GM19468 (cell line): Measurements from ENCODE around the gene DAPK3.
"Not testable (repeated sequence)": the region's sequence is repeated elsewhere in the genome, so short reads cannot be mapped to it uniquely, and the experiment has no call there.

Experiments used
- ATAC-seq: cut with Tn5 transposase; IDR thresholded peaks from one replicate; pipeline ENCODE4 v1.9.1; 2021; ENCODE audit warnings: mild to moderate bottlenecking, moderate library complexity, moderate number of reproducible peaks; ENCODE audit not compliant: unreplicated experiment; ENCODE audit errors: extremely low read depth

Gene DAPK3

DNA sequence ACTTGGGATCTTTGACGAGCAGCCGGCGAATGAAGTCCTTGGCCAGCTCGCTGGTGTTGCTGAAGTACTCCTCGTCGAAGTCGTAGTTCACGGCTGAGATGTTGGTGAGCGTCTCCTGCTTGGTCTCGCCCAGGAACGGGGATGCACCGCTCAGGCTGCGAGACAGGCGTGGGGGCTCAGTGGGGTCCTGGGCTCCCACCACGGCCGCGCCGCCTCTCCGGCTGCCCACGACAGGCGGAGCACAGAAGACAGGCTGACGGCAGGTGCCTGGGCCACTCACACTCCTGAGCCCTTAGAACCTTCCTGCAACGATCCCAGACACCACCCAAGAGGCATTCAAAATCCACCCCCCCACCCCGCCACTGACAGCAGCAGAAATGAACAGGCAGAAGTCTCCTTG lies 9.9 kb downstream of the DAPK3 start:
- no peak for ATAC-seq

DNA sequence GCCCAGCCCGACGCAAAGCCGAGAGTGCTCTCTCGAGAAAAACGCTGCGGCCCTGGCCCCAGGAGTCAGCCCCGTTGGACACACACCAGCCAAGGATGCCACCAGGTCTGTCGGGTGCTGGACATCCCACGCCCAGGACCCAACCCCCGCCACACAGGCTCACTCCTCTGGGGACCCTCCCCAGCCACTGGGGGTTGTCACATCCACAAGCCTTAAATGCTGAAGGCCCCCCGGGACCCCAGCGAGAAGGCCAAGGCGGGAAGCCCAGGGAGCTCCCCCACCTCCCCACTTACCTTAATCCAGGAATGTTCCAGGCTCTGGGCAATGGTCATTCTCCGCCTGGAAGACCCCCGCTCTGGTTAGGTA lies 11.2 kb downstream of the DAPK3 start:
- ATAC-seq = no peak

GRCh38 chr19:3958836-3959765 lies 11.8 kb downstream of the DAPK3 start:
- no peak for ATAC-seq

GRCh38 chr19:3955688-3956087 lies 15.2 kb downstream of the DAPK3 start:
- ATAC-seq = no peak

- not testable (repeated sequence) for ATAC-seq
These were observed 15.6 kb downstream of the DAPK3 start for GRCh38 chr19:3955276-3955675.

GRCh38 chr19:3954107-3954506 lies 16.8 kb downstream of the DAPK3 start:
- no peak for ATAC-seq

GRCh38 chr19:3952755-3953276 lies 18.1 kb downstream of the DAPK3 start:
- ATAC-seq = not testable (repeated sequence)

GRCh38 chr19:3950871-3951861 lies 19.7 kb downstream of the DAPK3 start:
- ATAC-seq = no peak

DNA sequence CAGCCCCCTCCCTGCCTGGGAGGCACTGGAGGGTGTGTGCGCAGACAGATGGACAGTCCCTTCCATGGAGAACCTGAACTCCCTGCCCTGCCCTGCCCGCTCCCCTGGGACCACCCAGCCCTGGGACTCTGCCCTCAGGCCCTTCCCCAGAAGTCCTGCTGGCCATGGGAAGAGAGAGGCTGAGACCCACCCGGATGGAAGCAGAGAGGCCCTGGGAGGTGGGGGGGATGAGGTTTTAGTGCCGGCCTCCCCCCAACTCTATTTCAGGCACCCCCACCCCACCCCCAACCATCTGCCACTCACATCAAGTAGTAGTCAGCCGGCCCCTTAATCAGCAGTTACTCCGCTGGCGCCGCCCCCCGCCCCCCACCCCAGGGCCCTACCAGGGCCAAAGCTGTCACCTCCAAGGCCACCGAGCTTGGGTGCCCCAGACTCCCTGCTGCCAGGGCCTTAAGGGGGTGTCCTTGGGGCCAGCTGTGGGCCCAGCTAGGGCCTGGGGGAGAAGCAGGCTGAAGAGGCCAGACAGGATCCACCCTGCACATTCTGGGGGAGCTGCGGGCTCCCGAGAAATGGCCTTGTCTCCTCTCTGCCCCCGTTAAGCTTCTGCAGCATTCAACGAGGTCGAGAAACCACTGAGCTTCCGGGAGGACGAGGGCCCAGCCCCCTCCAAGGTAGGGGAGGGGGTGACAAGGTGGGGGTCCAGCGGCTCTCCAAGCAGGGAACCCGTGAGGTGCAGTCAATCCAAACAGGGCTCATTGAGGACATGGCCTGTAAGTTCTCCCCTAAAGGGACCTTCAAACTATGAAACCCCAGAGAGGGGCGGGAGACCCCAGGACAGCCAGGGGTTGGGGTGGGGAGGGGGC lies 20.7 kb downstream of the DAPK3 start:
- ATAC-seq = no peak

- no peak for ATAC-seq
These were observed 21.6 kb downstream of the DAPK3 start for GRCh38 chr19:3949294-3949693.

DNA sequence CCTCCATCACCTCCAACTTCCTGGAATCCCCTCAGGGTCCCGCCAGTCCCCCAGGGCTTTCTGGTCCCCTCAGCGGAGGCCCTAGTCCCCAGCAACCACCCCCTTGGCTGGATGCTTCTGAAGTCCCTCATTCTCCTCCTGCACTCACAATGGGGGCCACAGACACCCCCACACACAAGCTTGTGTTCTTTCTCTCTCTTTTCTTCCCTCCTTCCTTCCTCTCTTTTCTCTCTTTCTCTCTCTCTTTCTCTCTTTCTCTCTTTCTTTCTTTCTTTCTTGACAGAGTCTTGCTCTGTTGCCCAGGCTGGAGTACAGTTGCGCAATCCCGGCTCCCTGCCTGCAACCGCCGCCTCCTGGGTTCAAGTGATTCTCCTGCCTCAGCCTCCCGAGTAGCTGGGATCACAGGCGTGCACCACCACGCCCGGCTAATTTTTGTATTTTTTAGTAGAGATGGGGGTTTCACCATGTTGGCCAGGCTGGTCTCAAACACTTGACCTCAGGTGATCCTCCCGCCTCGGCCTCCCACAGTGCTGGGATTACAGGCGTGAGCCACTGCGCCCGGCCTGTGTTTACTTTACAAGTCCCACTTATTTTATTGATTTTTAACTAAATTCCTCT lies 23.5 kb downstream of the DAPK3 start:
- not testable (repeated sequence) for ATAC-seq

- ATAC-seq = no peak
These were observed 25.1 kb downstream of the DAPK3 start for GRCh38 chr19:3945838-3946237.

DNA sequence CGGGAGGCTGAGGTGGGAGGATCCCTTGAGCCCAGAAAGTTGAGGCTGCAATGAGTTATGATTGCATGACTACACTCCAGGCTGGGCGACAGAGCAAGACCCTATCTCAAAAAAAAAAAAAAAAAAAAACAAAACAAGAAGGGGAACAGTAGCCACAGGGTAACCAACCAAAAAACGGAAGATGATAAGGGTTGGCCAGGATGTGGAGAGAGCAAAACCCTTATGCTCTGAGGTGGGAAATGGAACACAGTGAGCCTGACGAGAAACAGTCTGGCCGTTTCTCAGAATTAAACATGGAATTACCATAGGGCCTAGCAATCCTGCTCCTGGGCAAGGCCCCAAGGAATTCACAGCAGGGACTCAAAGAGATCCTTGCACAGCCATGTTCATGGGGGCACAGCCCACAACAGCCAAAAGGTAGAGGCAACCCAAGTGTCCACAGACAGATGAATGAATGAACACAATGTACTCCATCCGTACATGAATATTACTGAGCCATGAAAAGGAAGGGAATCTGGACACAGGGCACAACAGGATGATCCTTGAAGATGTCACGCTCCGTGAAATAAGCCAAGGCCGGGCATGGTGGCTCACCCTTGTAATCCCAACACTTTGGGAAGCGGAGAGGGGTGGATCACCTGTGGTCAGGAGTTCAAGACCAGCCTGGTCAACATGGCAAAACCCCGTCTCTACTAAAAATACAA lies 26.7 kb downstream of the DAPK3 start:
- no peak for ATAC-seq

DNA sequence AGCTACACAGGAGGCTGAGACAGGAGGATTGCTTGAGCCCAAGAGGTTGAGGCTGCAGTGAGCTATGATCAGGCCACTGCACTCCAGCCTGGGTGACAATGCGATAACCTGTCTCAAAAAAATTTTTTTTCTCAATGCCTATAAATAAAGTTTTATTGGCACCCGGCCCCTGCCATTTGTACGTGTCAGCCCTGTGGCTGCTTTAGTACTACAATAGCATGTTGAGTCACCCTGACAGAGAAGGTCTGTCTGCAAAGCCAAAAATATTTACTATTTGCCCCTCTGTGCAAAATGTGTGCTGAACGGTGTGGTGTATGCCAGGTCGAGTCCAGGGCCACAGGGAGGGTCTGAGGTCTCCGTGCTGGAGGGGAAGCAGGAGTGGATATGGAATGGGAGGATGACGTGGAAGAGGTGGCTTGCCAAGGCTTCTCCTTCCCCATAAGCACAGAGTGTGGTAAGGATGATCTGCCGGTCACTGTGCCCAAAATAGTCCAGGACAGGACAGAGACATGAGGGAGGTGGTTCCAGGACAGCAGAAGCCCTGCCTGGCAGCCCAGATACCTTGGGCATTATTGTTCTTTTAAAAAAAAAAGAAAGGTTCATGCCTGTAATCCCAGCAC lies 28.0 kb downstream of the DAPK3 start:
- ATAC-seq = no peak

DNA sequence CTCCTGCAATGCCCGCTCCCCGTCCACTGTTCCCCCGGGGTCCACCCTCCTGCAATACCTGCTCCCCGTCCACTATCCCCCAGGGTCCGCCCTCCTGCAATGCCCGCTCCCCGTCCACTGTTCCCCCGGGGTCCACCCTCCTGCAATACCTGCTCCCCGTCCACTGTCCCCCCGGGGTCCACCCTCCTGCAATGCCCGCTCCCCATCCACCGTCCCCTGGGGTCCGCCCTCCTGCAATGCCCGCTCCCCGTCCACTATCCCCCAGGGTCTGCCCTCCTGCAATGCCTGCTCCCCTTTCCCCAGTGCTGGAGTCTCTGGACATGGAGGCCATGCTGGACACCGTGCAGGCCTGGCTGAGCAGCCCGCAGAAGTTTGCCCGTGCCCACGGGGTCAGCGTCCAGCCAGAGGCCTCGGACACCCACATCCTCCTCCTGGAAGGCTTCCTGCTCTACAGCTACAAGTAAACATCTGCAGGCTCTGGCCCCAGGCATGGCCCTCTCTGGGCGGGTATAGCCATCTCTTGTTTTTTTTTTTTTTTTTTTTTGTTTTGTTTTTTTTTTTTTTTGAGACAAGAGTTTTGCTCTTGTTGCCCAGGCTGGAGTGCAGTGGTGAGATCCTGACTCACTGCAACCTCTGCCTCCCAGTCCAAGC lies 32.5 kb downstream of the DAPK3 start:
- ATAC-seq = not testable (repeated sequence)

DNA sequence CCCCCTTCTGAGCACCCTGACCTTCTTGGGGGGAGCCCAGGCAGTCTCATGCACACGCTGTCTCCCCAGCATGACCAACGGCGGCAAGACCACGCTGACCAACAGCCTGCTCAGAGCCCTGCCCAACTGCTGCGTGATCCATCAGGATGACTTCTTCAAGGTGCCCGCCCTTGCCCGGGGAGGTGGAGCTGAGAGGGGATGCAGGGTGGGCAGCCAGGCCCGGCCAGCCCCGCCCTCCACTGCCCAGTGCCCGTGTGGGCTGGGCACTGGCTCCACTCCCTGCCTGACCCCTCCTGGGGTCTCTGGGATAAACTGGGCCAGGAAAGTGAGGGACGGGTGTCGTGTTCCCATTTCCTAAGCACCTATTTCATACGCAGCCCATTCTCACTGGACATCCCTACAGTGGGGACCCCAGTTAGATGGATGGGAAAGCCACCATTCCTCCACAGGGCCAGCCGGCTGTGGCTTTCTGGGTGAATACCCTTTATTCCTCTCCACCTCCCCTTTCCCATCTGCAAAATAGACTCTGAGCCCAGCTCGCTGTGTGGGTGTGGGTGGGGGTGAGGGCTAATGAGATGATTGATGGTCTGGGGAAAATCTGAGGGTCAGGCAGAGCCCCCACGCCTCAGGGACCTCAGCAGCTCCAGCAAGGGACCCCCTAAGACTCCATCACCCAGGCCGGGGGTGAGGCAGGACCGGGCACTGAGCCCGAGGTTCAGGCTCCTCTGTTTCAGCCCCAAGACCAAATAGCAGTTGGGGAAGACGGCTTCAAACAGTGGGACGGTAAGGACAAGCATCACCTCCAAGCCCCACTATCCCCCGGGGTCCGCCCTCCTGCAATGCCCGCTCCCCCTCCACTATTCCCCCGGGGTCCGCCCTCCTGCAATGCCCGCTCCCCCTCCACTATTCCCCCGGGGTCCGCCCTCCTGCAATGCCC lies 34.1 kb downstream of the DAPK3 start:
- ATAC-seq = no peak
